Astrocyte (in vitro differentiated cells and primary cell): ENCODE data around the gene WNT9B. TPM values are rescaled to one million over a fixed set of nuclear protein-coding genes. Genes with fewer than 3 reads are reported as not detected.
A peak's percentile ranks its signal among the peaks of the same experiment; 100 is the strongest.

Source experiments
- DNase-seq: peaks from one replicate; pipeline ENCODE4 v3.0.0-alpha.2; 2010; ENCODE audit warnings: low read depth
- FAIRE-seq: peaks from 2 replicates; lab custom pipeline; 2011; peaks lifted over from hg19 to GRCh38; lab: Jason Lieb, UNC
- H2AFZ ChIP-seq: 2 replicates; pipeline ENCODE4 v1.6.0; 2012; ENCODE audit warnings: low read depth, low read length, inconsistent platforms
- H3K27ac ChIP-seq: 2 replicates; pipeline ENCODE4 v1.5.1; 2011; ENCODE audit warnings: low read depth, low read length, inconsistent platforms
- H3K27me3 ChIP-seq: 2 replicates; pipeline ENCODE4 v1.6.0; 2011; ENCODE audit warnings: low read length, inconsistent platforms; ENCODE audit not compliant: insufficient read depth
- H3K36me3 ChIP-seq: 2 replicates; pipeline ENCODE4 v1.5.1; 2011; ENCODE audit warnings: low read length, inconsistent platforms; ENCODE audit not compliant: insufficient read depth
- H3K4me1 ChIP-seq: 2 replicates; pipeline ENCODE4 v1.5.1; 2011; ENCODE audit warnings: low read length, inconsistent platforms; ENCODE audit not compliant: insufficient read depth
- H3K4me2 ChIP-seq: 2 replicates; pipeline ENCODE4 v1.6.0; 2012; ENCODE audit warnings: low read length, inconsistent platforms
- H3K4me3 ChIP-seq: 2 replicates; pipeline ENCODE4 v1.5.1; 2011; ENCODE audit warnings: low read depth, mild to moderate bottlenecking, low read length, inconsistent platforms; ENCODE audit not compliant: insufficient read depth
- H3K79me2 ChIP-seq: 2 replicates; pipeline ENCODE4 v1.6.0; 2012; ENCODE audit warnings: mild to moderate bottlenecking, low read length, inconsistent platforms; ENCODE audit not compliant: insufficient read depth
- H3K9ac ChIP-seq: 2 replicates; pipeline ENCODE4 v1.6.0; 2012; ENCODE audit warnings: mild to moderate bottlenecking, low read length, inconsistent platforms
- H3K9me3 ChIP-seq: 2 replicates; pipeline ENCODE4 v1.5.1; 2012; ENCODE audit warnings: low read depth, mild to moderate bottlenecking, low read length, inconsistent platforms; ENCODE audit not compliant: insufficient read depth
- H4K20me1 ChIP-seq: 2 replicates; pipeline ENCODE4 v1.6.0; 2012; ENCODE audit warnings: low read length, inconsistent platforms; ENCODE audit not compliant: insufficient read depth
- H3K27ac Mint-ChIP-seq: one replicate; pipeline ENCODE4 v1.8.0; 2021; ENCODE audit warnings: mild to moderate bottlenecking, mixed read lengths; ENCODE audit not compliant: unreplicated experiment
- H3K27me3 Mint-ChIP-seq: one replicate; pipeline ENCODE4 v1.8.0; 2021; ENCODE audit warnings: low read depth, mixed read lengths; ENCODE audit not compliant: unreplicated experiment
- H3K36me3 Mint-ChIP-seq: one replicate; pipeline ENCODE4 v1.8.0; 2021; ENCODE audit warnings: low read depth, mixed read lengths; ENCODE audit not compliant: unreplicated experiment
- H3K4me1 Mint-ChIP-seq: one replicate; pipeline ENCODE4 v1.8.0; 2021; ENCODE audit warnings: low read depth, mixed read lengths; ENCODE audit not compliant: unreplicated experiment
- H3K4me3 Mint-ChIP-seq: one replicate; pipeline ENCODE4 v1.8.0; 2021; ENCODE audit warnings: mild to moderate bottlenecking, moderate library complexity, mixed read lengths; ENCODE audit not compliant: unreplicated experiment
- H3K9me3 Mint-ChIP-seq: one replicate; pipeline ENCODE4 v1.8.0; 2021; ENCODE audit warnings: mild to moderate bottlenecking, mixed read lengths; ENCODE audit not compliant: unreplicated experiment
- CTCF ChIP-seq: IDR thresholded peaks from 2 replicates; pipeline ENCODE4 v1.5.1; 2011; ENCODE audit warnings: low read depth, mild to moderate bottlenecking, inconsistent platforms, low read length, moderate library complexity; ENCODE audit not compliant: insufficient read depth
- EZH2 ChIP-seq: IDR thresholded peaks from 2 replicates; pipeline ENCODE4 v1.6.1; 2012; ENCODE audit warnings: mild to moderate bottlenecking, low read length, inconsistent platforms; ENCODE audit not compliant: insufficient read depth
- total RNA-seq: library from RNA; stranded (reverse); gene quantifications from 2 replicates; pipeline ENCODE4 v1.2.1, GENCODE V29; 2021

Gene WNT9B
- total RNA-seq, 1 donor from 2014 or later: 0.48 TPM

- peaks cover 1% of the 10 kb centered on the region for H3K36me3 Mint-ChIP-seq
- H4K20me1 ChIP-seq: peaks cover 41% of the 10 kb centered on the region
- peak within 1 kb of the TSS; percentile 86 for H3K4me2 ChIP-seq
- H3K36me3 ChIP-seq: no peaks in the 10 kb centered on the region
- peaks cover 10% of the 10 kb centered on the region for H3K4me1 ChIP-seq
- H2AFZ ChIP-seq: peak within 1 kb of the TSS; percentile 92
- H3K27me3 Mint-ChIP-seq: no peaks in the 10 kb centered on the region
- H3K4me3 Mint-ChIP-seq: peak within 1 kb of the TSS; percentile 88
- H3K27ac Mint-ChIP-seq: peak within 1 kb of the TSS; percentile 100
- DNase-seq (peak; percentile 78), FAIRE-seq (peak; percentile 32)
- peaks cover 51% of the 10 kb centered on the region for H3K79me2 ChIP-seq
- H3K27ac ChIP-seq: peak within 1 kb of the TSS; percentile 98
- TF ChIP-seq EZH2 (no peak), CTCF (no peak)
- H3K9me3 Mint-ChIP-seq: no peaks in the 10 kb centered on the region
- H3K4me1 Mint-ChIP-seq: peaks cover 30% of the 10 kb centered on the region
- peak within 1 kb of the TSS; percentile 89 for H3K4me3 ChIP-seq
- peak within 1 kb of the TSS; percentile 97 for H3K9ac ChIP-seq
- H3K9me3 ChIP-seq: no peaks in the 10 kb centered on the region
- no peaks in the 10 kb centered on the region for H3K27me3 ChIP-seq
Measured at GRCh38 chr17:46922804-46923635, 71.6 kb downstream of the WNT9B start, which contains the start of gene GOSR2. TSS of gene GOSR2 (plus strand) at chr17:46923160. CDS start at chr17:46923193, 33 bp downstream.

- H3K4me1 Mint-ChIP-seq: peaks cover 50% of the 10 kb centered on the region
- H3K4me1 ChIP-seq: peaks cover 28% of the 10 kb centered on the region
- H3K79me2 ChIP-seq: peaks cover 74% of the 10 kb centered on the region
- peaks cover 1% of the 10 kb centered on the region for H3K36me3 Mint-ChIP-seq
- H3K9ac ChIP-seq: no peak overlapping the region
- TF ChIP-seq CTCF: no peak
- no peak for TF ChIP-seq EZH2
- H3K9me3 ChIP-seq: no peaks in the 10 kb centered on the region
- H3K4me3 ChIP-seq: no peak overlapping the region
- no peak for DNase-seq
- no peaks in the 10 kb centered on the region for H3K27me3 Mint-ChIP-seq
- no peak for FAIRE-seq
- peaks cover 64% of the 10 kb centered on the region for H4K20me1 ChIP-seq
- no peak overlapping the region for H3K4me2 ChIP-seq
- H3K36me3 ChIP-seq: no peaks in the 10 kb centered on the region
- peak overlapping the region; percentile 31 for H3K27ac Mint-ChIP-seq
- peak overlapping the region; percentile 9 for H3K4me3 Mint-ChIP-seq
- no peaks in the 10 kb centered on the region for H3K27me3 ChIP-seq
- no peak overlapping the region for H3K27ac ChIP-seq
- H3K9me3 Mint-ChIP-seq: no peaks in the 10 kb centered on the region
- no peak overlapping the region for H2AFZ ChIP-seq
Measured at GRCh38 chr17:46925185-46925868, 73.9 kb downstream of the WNT9B start.
